ENCODE data around the gene PHLDA3.
A peak's percentile ranks its signal among the peaks of the same experiment; 100 is the strongest.

PHLDA3 gene

GRCh38 chr1:201468844-201469644 is at the start of gene PHLDA3:
Gene PHLDA3, minus strand, starts transcription at chr1:201469188. Its CDS starts 402 bp downstream, at chr1:201468786.
- no peak for DNase-seq

GRCh38 chr1:201518071-201518470 is 49.1 kb upstream of the PHLDA3 start:
- DNase-seq = no peak

- DNase-seq = no peak
Observed at GRCh38 chr1:201517631-201518030, 48.6 kb upstream of the PHLDA3 start.

- no peak for DNase-seq
Observed at GRCh38 chr1:201516511-201517127, 47.6 kb upstream of the PHLDA3 start.

GRCh38 chr1:201515895-201516294 is 46.9 kb upstream of the PHLDA3 start:
- no peak for DNase-seq

- DNase-seq = no peak
Observed at GRCh38 chr1:201515062-201515750, 46.2 kb upstream of the PHLDA3 start.

- no peak for DNase-seq
Observed at GRCh38 chr1:201514466-201514865, 45.5 kb upstream of the PHLDA3 start.

GRCh38 chr1:201513498-201514243 is 44.7 kb upstream of the PHLDA3 start:
- no peak for DNase-seq

GRCh38 chr1:201511941-201512539 is 43.1 kb upstream of the PHLDA3 start:
- peak; percentile 10 for DNase-seq

- no peak for DNase-seq
Observed at GRCh38 chr1:201511396-201511940, 42.5 kb upstream of the PHLDA3 start.

- DNase-seq = no peak
Observed at GRCh38 chr1:201510734-201511133, 41.7 kb upstream of the PHLDA3 start.

- DNase-seq = no peak
Observed at GRCh38 chr1:201509601-201510374, 40.8 kb upstream of the PHLDA3 start.

GRCh38 chr1:201508809-201509208 is 39.8 kb upstream of the PHLDA3 start:
- DNase-seq = no peak

GRCh38 chr1:201507360-201507675 is 38.3 kb upstream of the PHLDA3 start:
- no peak for DNase-seq

GRCh38 chr1:201506557-201507359 is 37.8 kb upstream of the PHLDA3 start, which contains the start of gene CSRP1:
Gene CSRP1, minus strand, starts transcription at chr1:201507123. Its CDS starts 10,820 bp downstream, at chr1:201496303.
- peak; percentile 81 for DNase-seq

- DNase-seq = no peak
Observed at GRCh38 chr1:201506092-201506491, 37.1 kb upstream of the PHLDA3 start.

- no peak for DNase-seq
Observed at GRCh38 chr1:201505503-201505890, 36.5 kb upstream of the PHLDA3 start.

- DNase-seq = no peak
Observed at GRCh38 chr1:201504799-201505502, 36.0 kb upstream of the PHLDA3 start.

- no peak for DNase-seq
Observed at GRCh38 chr1:201504179-201504631, 35.2 kb upstream of the PHLDA3 start.
